GM06990 (cell line): Measurements from ENCODE around the gene USP10.

Source experiments
- DNase-seq: peaks from one replicate; pipeline ENCODE4 v3.0.0-alpha.2; 2011; ENCODE audit not compliant: insufficient read length; ENCODE audit errors: extremely low read depth
- H3K27me3 ChIP-seq: replicated peaks from 2 replicates; pipeline ENCODE4 v1.6.0; 2011; ENCODE audit warnings: low read length; ENCODE audit not compliant: control insufficient read depth, insufficient read depth
- H3K36me3 ChIP-seq: 2 replicates; pipeline ENCODE4 v1.5.1; 2011; ENCODE audit warnings: low read length; ENCODE audit not compliant: control insufficient read depth, insufficient read depth
- H3K4me3 ChIP-seq: replicated peaks from 2 replicates; pipeline ENCODE4 v1.5.1; 2011; ENCODE audit warnings: low read depth, mild to moderate bottlenecking, control low read depth, low read length
- TF ChIP-seq, protein P1 (sequence below): IDR thresholded peaks from 2 replicates; pipeline ENCODE4 v1.5.1; 2011; ENCODE audit warnings: low read length, control low read depth, mild to moderate bottlenecking, inconsistent platforms; ENCODE audit not compliant: insufficient read depth, poor library complexity, severe bottlenecking

USP10 gene

DNA sequence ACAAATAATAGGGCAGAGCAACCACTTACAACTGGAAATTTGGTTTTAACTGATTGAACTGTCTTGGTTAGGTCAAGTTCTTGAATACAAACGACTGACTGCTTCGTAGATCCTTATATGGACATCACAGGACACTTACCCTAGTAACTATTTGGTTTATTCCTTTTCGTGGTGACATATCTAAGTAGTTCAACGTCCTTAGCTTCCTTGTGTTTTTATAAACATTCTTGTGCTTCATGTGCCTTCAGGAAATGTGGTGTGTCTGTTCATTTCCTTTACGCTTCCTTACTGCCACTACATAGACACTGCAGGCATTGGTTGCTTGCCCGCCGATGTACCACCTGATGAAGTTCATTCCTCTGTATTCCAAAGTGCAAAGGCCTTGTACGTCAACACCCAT is 59.3 kb downstream of the USP10 start:
- TF ChIP-seq, protein P1, sequence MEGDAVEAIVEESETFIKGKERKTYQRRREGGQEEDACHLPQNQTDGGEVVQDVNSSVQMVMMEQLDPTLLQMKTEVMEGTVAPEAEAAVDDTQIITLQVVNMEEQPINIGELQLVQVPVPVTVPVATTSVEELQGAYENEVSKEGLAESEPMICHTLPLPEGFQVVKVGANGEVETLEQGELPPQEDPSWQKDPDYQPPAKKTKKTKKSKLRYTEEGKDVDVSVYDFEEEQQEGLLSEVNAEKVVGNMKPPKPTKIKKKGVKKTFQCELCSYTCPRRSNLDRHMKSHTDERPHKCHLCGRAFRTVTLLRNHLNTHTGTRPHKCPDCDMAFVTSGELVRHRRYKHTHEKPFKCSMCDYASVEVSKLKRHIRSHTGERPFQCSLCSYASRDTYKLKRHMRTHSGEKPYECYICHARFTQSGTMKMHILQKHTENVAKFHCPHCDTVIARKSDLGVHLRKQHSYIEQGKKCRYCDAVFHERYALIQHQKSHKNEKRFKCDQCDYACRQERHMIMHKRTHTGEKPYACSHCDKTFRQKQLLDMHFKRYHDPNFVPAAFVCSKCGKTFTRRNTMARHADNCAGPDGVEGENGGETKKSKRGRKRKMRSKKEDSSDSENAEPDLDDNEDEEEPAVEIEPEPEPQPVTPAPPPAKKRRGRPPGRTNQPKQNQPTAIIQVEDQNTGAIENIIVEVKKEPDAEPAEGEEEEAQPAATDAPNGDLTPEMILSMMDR = no peak
- Histone ChIP-seq H3K36me3 (peaks cover 31% of the 10 kb centered on the region), H3K4me3 (no peak overlapping the region), H3K27me3 (no peaks in the 10 kb centered on the region)
- no peak for DNase-seq

DNA sequence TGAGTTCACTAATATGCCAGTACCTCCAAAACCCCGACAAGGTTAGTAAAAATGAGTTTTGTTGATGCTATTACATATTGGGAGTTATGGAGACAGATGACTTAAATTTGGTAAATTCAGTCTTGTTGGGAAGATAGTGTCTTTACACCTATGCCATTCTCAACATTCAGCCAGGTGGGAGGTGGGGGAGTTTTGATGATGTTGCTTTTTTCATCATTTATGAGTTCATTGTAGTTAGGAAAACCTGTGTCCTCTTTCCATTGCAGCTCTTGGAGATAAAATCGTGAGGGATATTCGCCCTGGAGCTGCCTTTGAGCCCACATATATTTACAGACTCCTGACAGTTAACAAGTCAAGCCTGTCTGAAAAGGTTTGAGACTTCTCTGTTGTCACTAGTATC is 60.1 kb downstream of the USP10 start:
- TF ChIP-seq, protein P1 = no peak
- no peaks in the 10 kb centered on the region for H3K27me3 ChIP-seq
- DNase-seq = no peak
- peaks cover 34% of the 10 kb centered on the region for H3K36me3 ChIP-seq
- H3K4me3 ChIP-seq = no peak overlapping the region

DNA sequence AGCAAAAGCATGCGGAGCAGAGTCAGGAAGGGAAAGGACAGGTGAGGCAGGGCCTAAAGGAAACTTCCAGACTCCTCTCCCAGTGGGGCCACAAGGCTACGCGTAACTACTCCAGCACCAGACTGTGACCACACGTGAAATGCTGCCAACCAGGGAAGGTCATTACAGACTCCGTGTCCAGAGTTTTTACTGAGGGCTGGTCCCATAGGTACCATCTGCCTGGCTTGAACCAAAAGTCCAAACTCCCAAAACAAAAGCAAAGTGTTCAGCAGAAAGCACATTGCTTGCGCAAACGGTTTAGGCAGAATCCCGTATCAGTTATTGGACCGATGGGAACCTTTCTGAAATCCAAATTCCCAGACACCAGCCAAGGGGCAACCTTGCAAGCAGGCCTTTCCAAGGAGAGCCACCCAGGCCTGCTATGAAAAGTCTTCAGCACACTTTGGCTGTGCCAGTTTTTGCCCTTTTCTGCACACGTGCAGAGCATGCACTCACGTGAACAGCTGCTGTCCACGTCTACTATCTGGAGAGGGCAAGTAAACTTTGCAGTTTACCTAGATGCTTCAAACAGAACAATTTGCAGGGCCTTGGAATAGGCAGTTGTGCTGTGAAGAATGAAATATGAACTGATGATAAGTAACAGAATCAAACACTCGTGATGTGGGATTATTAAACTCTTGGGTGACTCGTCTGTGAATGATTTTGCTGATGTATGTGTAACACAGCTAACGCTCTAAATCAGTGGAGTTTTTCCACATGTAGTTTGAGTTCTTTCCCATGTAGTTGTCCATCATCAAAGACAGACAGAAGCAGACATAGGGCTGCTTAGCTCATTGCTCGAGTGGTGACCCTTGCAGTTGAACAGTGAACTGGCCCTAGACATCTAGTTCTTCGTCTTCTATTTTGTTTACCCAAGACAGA is 61.9 kb downstream of the USP10 start:
- Histone ChIP-seq H3K4me3 (no peak overlapping the region), H3K27me3 (no peaks in the 10 kb centered on the region), H3K36me3 (peaks cover 43% of the 10 kb centered on the region)
- TF ChIP-seq, protein P1 = no peak
- no peak for DNase-seq

DNA sequence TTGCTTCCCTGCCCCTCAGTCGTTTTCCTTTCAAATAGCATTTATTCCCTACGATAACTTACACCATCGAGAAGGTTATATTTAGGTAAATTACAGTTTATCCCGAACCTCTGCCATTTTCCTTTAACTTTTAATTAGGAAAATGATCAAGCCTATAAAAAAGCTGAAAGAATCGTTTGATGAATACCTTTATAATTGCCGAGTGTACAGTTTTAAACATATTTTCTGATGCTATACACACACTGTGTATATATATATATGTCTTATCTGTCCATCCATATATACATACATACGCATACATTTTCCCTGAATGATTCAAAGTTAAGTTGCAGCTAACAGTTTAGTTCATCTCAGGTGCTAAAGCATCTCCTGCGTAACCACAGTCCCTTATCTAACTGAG is 63.4 kb downstream of the USP10 start:
- Histone ChIP-seq H3K36me3 (peaks cover 45% of the 10 kb centered on the region), H3K27me3 (no peaks in the 10 kb centered on the region), H3K4me3 (no peak overlapping the region)
- DNase-seq = no peak
- TF ChIP-seq, protein P1 = no peak

DNA sequence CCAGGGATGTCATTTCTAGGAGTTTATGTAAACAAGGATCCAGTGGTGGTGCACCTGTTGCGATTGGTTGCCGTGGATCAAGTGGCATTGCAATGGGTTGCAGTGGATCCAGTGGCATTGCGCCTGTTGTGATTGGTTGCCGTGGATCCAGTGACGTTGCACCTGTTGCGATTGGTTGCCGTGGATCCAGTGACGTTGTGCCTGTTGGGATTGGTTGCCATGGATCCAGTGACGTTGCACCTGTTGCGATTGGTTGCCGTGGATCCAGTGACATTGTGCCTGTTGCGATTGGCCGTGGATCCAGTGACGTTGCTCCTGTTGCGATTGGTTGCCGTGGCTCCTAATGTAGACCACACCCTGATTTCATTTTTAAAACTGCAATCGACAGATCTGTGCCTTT is 63.8 kb downstream of the USP10 start:
- Histone ChIP-seq H3K4me3 (no peak overlapping the region), H3K36me3 (peaks cover 46% of the 10 kb centered on the region)
- DNase-seq = no peak

More for the DNA sequence above, 63.8 kb downstream of the USP10 start:
- TF ChIP-seq, protein P1 = no peak
- no peaks in the 10 kb centered on the region for H3K27me3 ChIP-seq
